Measurements from ENCODE around the gene LRPAP1. TPM values are rescaled to one million over a fixed set of nuclear protein-coding genes. Genes with fewer than 3 reads are reported as not detected.

LRPAP1 gene
- total RNA-seq, 3 donors from 2014 or later, result 104 to 204 (median 111) TPM

DNA sequence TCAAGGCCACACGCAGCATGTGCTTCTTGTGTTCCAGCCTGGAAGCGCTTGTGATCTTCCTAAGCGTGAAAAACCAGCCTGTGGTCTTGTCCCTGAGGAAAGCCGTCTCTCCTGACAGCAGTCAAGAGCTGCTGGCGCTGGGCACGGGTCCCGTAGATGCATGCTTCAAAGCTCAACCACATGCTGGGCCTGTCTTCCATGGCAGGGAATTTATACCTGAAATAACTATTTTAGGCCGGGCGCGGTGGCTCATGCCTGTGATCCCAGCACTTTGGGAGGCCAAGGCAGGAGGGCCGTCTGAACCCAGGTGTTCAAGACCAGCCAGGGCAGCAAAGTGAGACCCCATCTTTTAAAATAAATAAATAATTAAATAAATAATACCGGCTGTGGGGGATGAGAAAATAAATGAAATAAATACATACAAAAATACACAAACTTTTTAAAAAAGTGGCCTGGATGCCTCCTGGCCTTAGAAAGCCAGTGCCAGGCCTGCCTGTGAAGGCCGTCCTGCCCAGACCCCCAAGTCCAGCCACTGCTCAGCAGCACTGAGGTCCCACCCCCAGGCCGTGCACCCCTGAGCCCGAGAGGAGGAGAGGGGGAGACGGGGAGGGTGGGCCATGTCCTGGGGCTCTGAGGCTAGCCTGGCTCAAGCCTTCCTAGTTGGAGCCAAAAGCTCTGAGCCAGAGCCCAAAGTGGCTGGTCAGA is 10.4 kb downstream of the LRPAP1 start:
- Histone ChIP-seq H3K27me3 (no peaks in the 10 kb centered on the region), H3K4me3 (no peak overlapping the region), H3K9me3 (no peaks in the 10 kb centered on the region), H3K27ac (no peak overlapping the region), H3K4me1 (no peaks in the 10 kb centered on the region), H3K36me3 (peaks cover 28% of the 10 kb centered on the region)
- intact Hi-C loops (cut with DNase I; ENCODE audit: low total_unique reads), result no loop called here
- TF ChIP-seq, protein P1, sequence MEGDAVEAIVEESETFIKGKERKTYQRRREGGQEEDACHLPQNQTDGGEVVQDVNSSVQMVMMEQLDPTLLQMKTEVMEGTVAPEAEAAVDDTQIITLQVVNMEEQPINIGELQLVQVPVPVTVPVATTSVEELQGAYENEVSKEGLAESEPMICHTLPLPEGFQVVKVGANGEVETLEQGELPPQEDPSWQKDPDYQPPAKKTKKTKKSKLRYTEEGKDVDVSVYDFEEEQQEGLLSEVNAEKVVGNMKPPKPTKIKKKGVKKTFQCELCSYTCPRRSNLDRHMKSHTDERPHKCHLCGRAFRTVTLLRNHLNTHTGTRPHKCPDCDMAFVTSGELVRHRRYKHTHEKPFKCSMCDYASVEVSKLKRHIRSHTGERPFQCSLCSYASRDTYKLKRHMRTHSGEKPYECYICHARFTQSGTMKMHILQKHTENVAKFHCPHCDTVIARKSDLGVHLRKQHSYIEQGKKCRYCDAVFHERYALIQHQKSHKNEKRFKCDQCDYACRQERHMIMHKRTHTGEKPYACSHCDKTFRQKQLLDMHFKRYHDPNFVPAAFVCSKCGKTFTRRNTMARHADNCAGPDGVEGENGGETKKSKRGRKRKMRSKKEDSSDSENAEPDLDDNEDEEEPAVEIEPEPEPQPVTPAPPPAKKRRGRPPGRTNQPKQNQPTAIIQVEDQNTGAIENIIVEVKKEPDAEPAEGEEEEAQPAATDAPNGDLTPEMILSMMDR (IDR thresholded peaks at IDR 0.05), result no peak
- TF ChIP-seq POLR2A (IDR thresholded peaks at IDR 0.05), result no peak
- no peak for DNase-seq (ENCODE audit: low spot score in 2 of 2)

DNA sequence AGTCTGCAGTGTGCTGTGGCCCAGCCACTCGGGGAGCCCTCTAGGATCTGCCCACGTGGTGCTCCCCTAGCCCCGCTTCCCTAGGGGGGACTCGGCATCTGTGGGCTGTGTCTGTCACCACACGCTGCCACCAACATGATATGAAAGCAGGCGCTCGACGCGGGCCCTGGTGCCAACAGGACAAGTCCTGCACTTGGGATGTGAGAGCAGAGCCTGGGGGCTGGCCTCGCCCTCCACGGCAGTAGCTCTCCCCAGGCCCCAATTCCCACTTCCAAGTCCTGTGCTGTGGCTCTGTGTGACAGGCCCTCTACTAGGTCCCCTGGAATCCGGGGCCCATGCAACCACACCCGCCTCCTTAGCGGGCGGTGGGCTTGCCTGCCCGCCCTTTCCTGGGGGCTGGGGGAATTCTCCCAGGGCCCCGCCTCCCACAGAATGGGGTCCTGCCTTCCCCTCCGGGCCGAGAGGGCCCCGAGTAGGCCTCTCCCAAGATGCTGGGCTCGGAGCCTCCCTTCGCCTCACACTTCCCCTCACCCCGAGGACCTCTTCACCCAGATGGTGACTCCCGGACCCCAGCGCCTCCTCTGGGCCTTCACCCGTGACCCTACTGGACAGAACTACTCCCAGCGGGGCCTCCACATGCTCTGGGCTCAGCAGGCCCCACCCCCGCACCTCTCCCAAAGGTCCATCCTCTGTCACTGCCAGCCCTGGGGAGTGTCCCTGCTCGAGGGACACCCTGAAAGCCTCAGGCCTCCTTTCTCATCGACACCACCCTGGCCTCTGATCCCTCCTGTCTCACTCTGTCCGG is 11.2 kb downstream of the LRPAP1 start:
- Histone ChIP-seq H3K4me3 (no peak overlapping the region), H3K36me3 (peaks cover 31% of the 10 kb centered on the region), H3K27ac (no peak overlapping the region), H3K4me1 (no peaks in the 10 kb centered on the region), H3K9me3 (no peaks in the 10 kb centered on the region), H3K27me3 (no peaks in the 10 kb centered on the region)
- TF ChIP-seq, protein P1 (IDR thresholded peaks at IDR 0.05), result no peak
- TF ChIP-seq POLR2AphosphoS5 (IDR thresholded peaks at IDR 0.05), result no peak
- no peak for TF ChIP-seq POLR2A (IDR thresholded peaks at IDR 0.05)
- DNase-seq (ENCODE audit: low spot score in 2 of 2), result no peak
- intact Hi-C loops (cut with DNase I; ENCODE audit: low total_unique reads), result no loop called here

DNA sequence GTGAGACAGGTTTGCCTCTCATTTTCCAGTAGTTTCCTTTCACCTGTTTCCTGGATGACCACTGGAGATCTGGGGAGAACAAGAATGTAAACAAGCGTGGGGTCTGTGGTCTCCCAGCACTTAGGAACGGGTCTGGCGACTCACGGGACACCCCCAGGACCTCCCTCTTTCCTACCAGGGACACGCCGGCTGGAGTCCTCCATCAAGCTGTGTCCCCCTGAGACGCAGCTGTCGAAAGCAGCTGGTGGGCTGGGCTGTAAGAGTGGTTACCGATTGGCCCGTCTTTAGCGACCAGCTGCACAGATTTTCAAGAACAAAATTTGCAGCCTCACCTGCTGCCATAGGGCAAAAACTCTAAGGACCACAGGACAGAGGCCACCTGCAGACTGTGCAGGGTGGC is 11.9 kb downstream of the LRPAP1 start:
- H3K36me3 ChIP-seq, result peaks cover 31% of the 10 kb centered on the region
- no peaks in the 10 kb centered on the region for H3K4me1 ChIP-seq
- H3K27me3 ChIP-seq, result no peaks in the 10 kb centered on the region
- no peaks in the 10 kb centered on the region for H3K9me3 ChIP-seq
- no peak overlapping the region for H3K4me3 ChIP-seq
- TF ChIP-seq POLR2A (IDR thresholded peaks at IDR 0.05) (no peak), POLR2AphosphoS5 (IDR thresholded peaks at IDR 0.05) (no peak)
- TF ChIP-seq, protein P1 (IDR thresholded peaks at IDR 0.05), result no peak
- no peak overlapping the region for H3K27ac ChIP-seq
- intact Hi-C loops (cut with DNase I; ENCODE audit: low total_unique reads), result no loop called here
- no peak for DNase-seq (ENCODE audit: low spot score in 2 of 2)

DNA sequence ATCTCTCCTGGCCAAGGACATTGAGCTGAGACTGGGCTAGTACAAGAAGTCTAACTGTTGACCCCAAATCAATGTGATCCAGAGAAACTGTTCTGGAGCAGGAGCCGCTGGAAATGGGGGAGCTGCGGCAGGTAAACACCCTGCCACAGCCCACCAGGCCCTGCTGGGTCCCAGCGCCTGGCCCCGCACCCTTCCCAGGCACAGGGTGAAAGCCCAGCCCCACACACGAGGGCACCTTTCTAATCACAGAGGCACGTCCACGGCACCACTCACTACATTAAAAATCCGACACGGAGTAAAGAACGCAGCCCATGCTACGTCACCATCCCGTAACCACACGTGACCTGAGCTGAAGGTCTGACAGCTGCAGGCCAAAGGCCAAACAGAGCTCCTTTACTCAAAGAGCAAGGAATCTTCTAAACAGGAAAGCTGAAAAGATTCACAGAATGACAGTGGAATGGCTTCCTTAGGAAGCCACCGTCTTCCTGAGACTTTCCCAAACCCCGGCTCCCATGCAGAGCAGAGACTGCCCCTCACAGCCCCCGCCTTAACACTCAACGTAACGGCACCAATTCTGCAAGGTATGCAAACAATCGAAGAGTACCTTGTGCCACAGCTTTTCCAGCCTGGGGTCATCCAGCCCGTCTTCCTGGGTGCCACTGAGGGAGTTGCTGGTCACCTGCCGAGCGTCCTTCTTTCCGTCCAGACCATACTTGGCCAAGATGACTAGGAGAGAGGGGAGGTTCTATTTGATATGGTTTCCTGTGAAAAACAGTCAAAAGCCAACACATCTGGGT is 12.6 kb downstream of the LRPAP1 start:
- no peak overlapping the region for H3K27ac ChIP-seq
- no peaks in the 10 kb centered on the region for H3K9me3 ChIP-seq
- no peaks in the 10 kb centered on the region for H3K27me3 ChIP-seq
- H3K4me1 ChIP-seq, result no peaks in the 10 kb centered on the region
- no peak for DNase-seq (ENCODE audit: low spot score in 2 of 2)
- H3K36me3 ChIP-seq, result peaks cover 34% of the 10 kb centered on the region
- intact Hi-C loops (cut with DNase I; ENCODE audit: low total_unique reads), result no loop called here
- H3K4me3 ChIP-seq, result no peak overlapping the region
- TF ChIP-seq, protein P1 (IDR thresholded peaks at IDR 0.05), result no peak
- no peak for TF ChIP-seq POLR2AphosphoS5 (IDR thresholded peaks at IDR 0.05)
- TF ChIP-seq POLR2A (IDR thresholded peaks at IDR 0.05), result no peak
